OCI-LY3 (cell line): ENCODE results near the gene MARCHF9.

Experiments used
- H2AFZ ChIP-seq: fragments of 200-600, 300-600 bp; shearing (Covaris generic); 2 replicates; pipeline ENCODE4 v1.6.0; 2014; ENCODE audit warnings: antibody characterized with exemption, low read depth, low read length
- H3K27ac ChIP-seq: fragments of 200-600, 300-600 bp; sonication (generic); 2 replicates; pipeline ENCODE4 v1.5.1; 2014; ENCODE audit warnings: mild to moderate bottlenecking, low read length, moderate library complexity, mixed read lengths
- H3K27me3 ChIP-seq: fragments of 200-600, 300-600 bp; sonication (generic); 2 replicates; pipeline ENCODE4 v1.6.1; 2014; ENCODE audit warnings: low read depth, low read length, mixed read lengths
- H3K36me3 ChIP-seq: fragments of 200-600, 300-600 bp; sonication (generic); replicated peaks from 2 replicates; pipeline ENCODE3; 2014; ENCODE audit warnings: low read depth, low read length, mixed read lengths
- H3K4me1 ChIP-seq: fragments of 300-600, 200-600 bp; sonication (generic); 2 replicates; pipeline ENCODE4 v1.6.1; 2014; ENCODE audit warnings: low read length, mixed read lengths
- H3K4me2 ChIP-seq: fragments of 200-600, 300-600 bp; sonication (generic); 2 replicates; pipeline ENCODE4 v1.6.1; 2014; ENCODE audit warnings: low read length, mixed read lengths
- H3K4me3 ChIP-seq: fragments of 300-600, 200-600 bp; sonication (generic); 2 replicates; pipeline ENCODE4 v1.5.1; 2014; ENCODE audit warnings: antibody characterized with exemption, mild to moderate bottlenecking, low read length, moderate library complexity
- H3K79me2 ChIP-seq: fragments of 300-600, 200-600 bp; shearing (Covaris generic); 2 replicates; pipeline ENCODE4 v1.6.1; 2014; ENCODE audit warnings: mild to moderate bottlenecking, low read length, mixed read lengths
- H3K9ac ChIP-seq: fragments of 300-600, 200-600 bp; shearing (Covaris generic); 2 replicates; pipeline ENCODE4 v1.6.0; 2014; ENCODE audit warnings: mild to moderate bottlenecking, low read length, moderate library complexity
- H3K9me3 ChIP-seq: fragments of 200-600, 300-600 bp; shearing (Covaris generic); 2 replicates; pipeline ENCODE4 v1.6.1; 2014; ENCODE audit warnings: low read length, mixed read lengths; ENCODE audit not compliant: insufficient read depth
- H4K20me1 ChIP-seq: fragments of 200-600, 300-600 bp; sonication (generic); 2 replicates; pipeline ENCODE4 v1.6.1; 2016; ENCODE audit warnings: low read length, mixed read lengths; ENCODE audit not compliant: insufficient read depth
- CTCF ChIP-seq: fragments of 200-600, 300-600 bp; sonication (generic); IDR thresholded peaks from 2 replicates; pipeline ENCODE4 v1.5.1; 2014; ENCODE audit warnings: antibody characterized with exemption, low read length, low read depth
- EZH2phosphoT487 ChIP-seq: fragments of 200-600 bp; shearing (Covaris generic); IDR thresholded peaks from 2 replicates; pipeline ENCODE4 v1.6.1; 2018; ENCODE audit warnings: antibody characterized with exemption, mixed run types, low read depth

The MARCHF9 gene

GRCh38 chr12:57738661-57739237, 16.2 kb upstream of the MARCHF9 start, which contains the start of gene AGAP2:
TSS of gene AGAP2 (minus strand) at chr12:57738742. CDS start at chr12:57738246, 496 bp downstream.
- H4K20me1 ChIP-seq: no peaks in the 10 kb centered on the region
- H2AFZ ChIP-seq: no peak within 1 kb of the TSS
- no peak within 1 kb of the TSS for H3K4me2 ChIP-seq
- TF ChIP-seq EZH2phosphoT487 (no peak), CTCF (no peak)
- H3K27me3 ChIP-seq: no peaks in the 10 kb centered on the region
- no peak within 1 kb of the TSS for H3K9ac ChIP-seq
- H3K27ac ChIP-seq: no peak within 1 kb of the TSS
- no peaks in the 10 kb centered on the region for H3K36me3 ChIP-seq
- no peak within 1 kb of the TSS for H3K4me3 ChIP-seq
- peaks cover 16% of the 10 kb centered on the region for H3K4me1 ChIP-seq
- no peaks in the 10 kb centered on the region for H3K9me3 ChIP-seq
- H3K79me2 ChIP-seq: peaks cover 13% of the 10 kb centered on the region; the same call in 1 of the 2 replicates

GRCh38 chr12:57739387-57739786, 15.5 kb upstream of the MARCHF9 start:
- Histone ChIP-seq H3K36me3 (no peaks in the 10 kb centered on the region), H3K4me1 (peaks cover 22% of the 10 kb centered on the region), H3K9me3 (no peaks in the 10 kb centered on the region), H2AFZ (no peak overlapping the region), H4K20me1 (no peaks in the 10 kb centered on the region), H3K27ac (no peak overlapping the region), H3K79me2 (peaks cover 13% of the 10 kb centered on the region; the same call in 1 of the 2 replicates), H3K9ac (no peak overlapping the region), H3K4me2 (no peak overlapping the region), H3K27me3 (no peaks in the 10 kb centered on the region), H3K4me3 (no peak overlapping the region)
- TF ChIP-seq CTCF (no peak), EZH2phosphoT487 (no peak)

GRCh38 chr12:57739914-57740538, 14.9 kb upstream of the MARCHF9 start:
- H3K27ac ChIP-seq: no peak overlapping the region
- H3K9me3 ChIP-seq: no peaks in the 10 kb centered on the region
- no peak overlapping the region for H3K4me3 ChIP-seq
- H2AFZ ChIP-seq: no peak overlapping the region
- peaks cover 22% of the 10 kb centered on the region for H3K4me1 ChIP-seq
- peaks cover 14% of the 10 kb centered on the region for H3K79me2 ChIP-seq
- no peak overlapping the region for H3K9ac ChIP-seq
- no peaks in the 10 kb centered on the region for H3K27me3 ChIP-seq
- no peak overlapping the region for H3K4me2 ChIP-seq
- TF ChIP-seq CTCF: no peak
- no peak for TF ChIP-seq EZH2phosphoT487
- no peaks in the 10 kb centered on the region for H4K20me1 ChIP-seq
- H3K36me3 ChIP-seq: no peaks in the 10 kb centered on the region

- Histone ChIP-seq H3K4me1 (peaks cover 27% of the 10 kb centered on the region), H3K9ac (peak overlapping the region; percentile 85; the same call in 1 of the 2 replicates), H3K4me2 (peak overlapping the region; percentile 78), H3K36me3 (no peaks in the 10 kb centered on the region), H3K79me2 (peaks cover 22% of the 10 kb centered on the region), H3K27ac (no peak overlapping the region), H3K27me3 (no peaks in the 10 kb centered on the region), H2AFZ (no peak overlapping the region), H4K20me1 (no peaks in the 10 kb centered on the region), H3K9me3 (no peaks in the 10 kb centered on the region), H3K4me3 (peak overlapping the region; percentile 89)
- TF ChIP-seq EZH2phosphoT487 (no peak), CTCF (no peak)
These were observed 14.1 kb upstream of the MARCHF9 start for GRCh38 chr12:57740656-57741412.
